Panc1 (cell line): Measurements from ENCODE around the gene TMEM184C. TPM values are rescaled to one million over a fixed set of nuclear protein-coding genes. Genes with fewer than 3 reads are reported as not detected.

ENCODE experiments used
- ATAC-seq: fragments of 200-7000 bp; cut with Tn5 transposase; 2 replicates; pipeline ENCODE4 v1.9.1; 2020; ENCODE audit warnings: mild to moderate bottlenecking, moderate library complexity
- BruUV-seq: library from RNA; stranded (reverse); fragments of 400-500 nt; replicated peaks from 2 replicates; lab custom pipeline; 2021; lab: Mats Ljungman, UMichigan
- CTCF ChIA-PET: fragments of 300-600 bp; sonication (Branson Sonifier 250); formaldehyde crosslinking; loops from one replicate; lab custom pipeline; 2022; ENCODE audit warnings: antibody characterized with exemption; lab: Charles Lee
- POLR2A ChIA-PET: fragments of 300-600 bp; sonication (Branson Sonifier 250); formaldehyde crosslinking; loops from one replicate; lab custom pipeline; 2022; ENCODE audit warnings: antibody characterized with exemption; lab: Charles Lee
- DNase-seq: peaks from one replicate; pipeline ENCODE4 v3.0.0-alpha.2; 2010; ENCODE audit warnings: low read depth, low spot score
- H3K27ac ChIP-seq: 2 replicates; pipeline ENCODE4 v1.5.1; 2011; ENCODE audit warnings: mild to moderate bottlenecking, low read length, inconsistent platforms
- H3K27me3 ChIP-seq: fragments of 200-500 bp; sonication (Bioruptor generic); 2 replicates; pipeline ENCODE4 v1.6.0; 2014; ENCODE audit warnings: low read length, inconsistent platforms; ENCODE audit not compliant: control insufficient read depth, insufficient read depth
- H3K36me3 ChIP-seq: fragments of 200-500 bp; sonication (Bioruptor generic); 2 replicates; pipeline ENCODE4 v1.5.1; 2014; ENCODE audit warnings: inconsistent platforms, mild to moderate bottlenecking, low read length, moderate library complexity; ENCODE audit not compliant: control insufficient read depth, insufficient read depth
- H3K4me1 ChIP-seq: 2 replicates; pipeline ENCODE4 v1.5.1; 2011; ENCODE audit warnings: inconsistent platforms, mild to moderate bottlenecking, low read length, moderate library complexity; ENCODE audit not compliant: control insufficient read depth, insufficient read depth
- H3K4me3 ChIP-seq, 2 experiments: 2 replicates each; pipeline ENCODE4 v1.5.1; 2011 to 2012; ENCODE audit warnings: low read depth in 2 of 2, low read length in 2 of 2, mild to moderate bottlenecking in 2 of 2, inconsistent platforms in 1 of 2, moderate library complexity in 1 of 2
- H3K9me3 ChIP-seq: fragments of 200-500 bp; sonication (Bioruptor generic); 2 replicates; pipeline ENCODE4 v1.5.1; 2014; ENCODE audit warnings: low read depth, mild to moderate bottlenecking, inconsistent platforms, low read length, moderate library complexity; ENCODE audit not compliant: control insufficient read depth, insufficient read depth
- CTCF ChIP-seq: fragments of 450-650 bp; IDR thresholded peaks from 2 replicates; pipeline ENCODE4 v1.5.1; 2017; ENCODE audit warnings: mild to moderate bottlenecking
- POLR2AphosphoS5 ChIP-seq: IDR thresholded peaks from 2 replicates; pipeline ENCODE4 v1.6.1; 2012; ENCODE audit warnings: mild to moderate bottlenecking, low read depth, low read length, moderate library complexity
- REST ChIP-seq, 2 experiments: IDR thresholded peaks; 2 replicates each; pipeline ENCODE4 v1.6.1; 2011 to 2012; ENCODE audit warnings: low read depth in 2 of 2, control low read depth in 1 of 2, low read length in 1 of 2, mild to moderate bottlenecking in 1 of 2, moderate library complexity in 1 of 2; ENCODE audit not compliant: insufficient read depth in 1 of 2
- SIN3A ChIP-seq: IDR thresholded peaks from 2 replicates; pipeline ENCODE4 v1.6.1; 2012; ENCODE audit warnings: low read depth, mild to moderate bottlenecking, low read length, moderate library complexity, borderline replicate concordance; ENCODE audit not compliant: insufficient read depth
- TCF7L2 ChIP-seq: IDR thresholded peaks from 2 replicates; pipeline ENCODE4 v1.6.1; 2011; ENCODE audit warnings: mild to moderate bottlenecking, low read depth, low read length, inconsistent platforms
- in situ Hi-C: cut with HindIII; loops from 2 replicates; pipeline ENCODE4 v1.10.0; 2016; ENCODE audit warnings: low sequenced_read_pairs, low pct_unique_long_range_greater_than_20kb
- intact Hi-C: fragments of 100-400 bp; cut with micrococcal nuclease; formaldehyde crosslinking; loops from one replicate; pipeline ENCODE4 v1.10.0; 2022; ENCODE audit not compliant: unreplicated experiment
- total RNA-seq: library from RNA; stranded (reverse); gene quantifications from one replicate; pipeline ENCODE4 v1.2.1, GENCODE V29; 2021; ENCODE audit not compliant: unreplicated experiment

TMEM184C gene
- total RNA-seq, 1 experiment from 2014 or later: 26.5 TPM

GRCh38 chr4:147628415-147628814, 11.2 kb downstream of the TMEM184C start:
- BruUV-seq: no TSS peak
- ChIA-PET POLR2A (no interaction called here), CTCF (no interaction called here)
- no peaks in the 10 kb centered on the region for H3K9me3 ChIP-seq
- H3K27ac ChIP-seq: no peak overlapping the region
- H3K36me3 ChIP-seq: peaks cover 34% of the 10 kb centered on the region
- intact Hi-C loops (no loop called here), in situ Hi-C loops (no loop called here)
- TF ChIP-seq TCF7L2: no peak
- TF ChIP-seq CTCF: no peak
- TF ChIP-seq SIN3A: no peak
- no peak for TF ChIP-seq REST (IDR thresholded peaks at IDR 0.05; ENCODE audit: insufficient read depth in 1 of 2, low read depth in 2 of 2, low read length in 1 of 2)
- TF ChIP-seq POLR2AphosphoS5: no peak
- DNase-seq (no peak), ATAC-seq (no peak)
- H3K27me3 ChIP-seq: no peaks in the 10 kb centered on the region
- no peak overlapping the region for H3K4me3 ChIP-seq
- no peaks in the 10 kb centered on the region for H3K4me1 ChIP-seq

- H3K9me3 ChIP-seq: no peaks in the 10 kb centered on the region
- no peaks in the 10 kb centered on the region for H3K4me1 ChIP-seq
- POLR2A ChIA-PET: no interaction called here
- no peak overlapping the region for H3K27ac ChIP-seq
- DNase-seq (no peak), ATAC-seq (no peak)
- in situ Hi-C loops: no loop called here
- BruUV-seq: no TSS peak
- H3K4me3 ChIP-seq: no peak overlapping the region
- intact Hi-C loops: no loop called here
- H3K36me3 ChIP-seq: peaks cover 24% of the 10 kb centered on the region
- H3K27me3 ChIP-seq: no peaks in the 10 kb centered on the region
- TF ChIP-seq CTCF: no peak
- no peak for TF ChIP-seq POLR2AphosphoS5
- no peak for TF ChIP-seq SIN3A
- no peak for TF ChIP-seq TCF7L2
- no peak for TF ChIP-seq REST (IDR thresholded peaks at IDR 0.05; ENCODE audit: insufficient read depth in 1 of 2, low read depth in 2 of 2, low read length in 1 of 2)
- CTCF ChIA-PET: interaction anchor here (0.8 kb wide), 1 partner anchor 237 kb away, joined by 3 read pairs; no protein-coding TSS in a partner anchor
These were observed 12.9 kb downstream of the TMEM184C start for GRCh38 chr4:147629783-147630730.
